A673 (cell line): ENCODE data around the gene CYYR1.

Experiments
- EZH2 ChIP-seq: fragments of 200-600 bp; sonication (generic); IDR thresholded peaks from 2 replicates; pipeline ENCODE4 v1.6.1; 2017; ENCODE audit warnings: borderline replicate concordance, low read depth, mild to moderate bottlenecking, mixed read lengths, antibody characterized with exemption, low read length; ENCODE audit not compliant: poor library complexity, severe bottlenecking
- TF ChIP-seq, protein P1 (sequence below): fragments of 300-800, 200-600 bp; sonication (generic); conservative IDR thresholded peaks from 2 replicates; pipeline ENCODE4 v1.5.1; 2017; ENCODE audit warnings: low read depth, mild to moderate bottlenecking, antibody characterized with exemption, low read length, moderate library complexity, mixed read lengths

DNA sequence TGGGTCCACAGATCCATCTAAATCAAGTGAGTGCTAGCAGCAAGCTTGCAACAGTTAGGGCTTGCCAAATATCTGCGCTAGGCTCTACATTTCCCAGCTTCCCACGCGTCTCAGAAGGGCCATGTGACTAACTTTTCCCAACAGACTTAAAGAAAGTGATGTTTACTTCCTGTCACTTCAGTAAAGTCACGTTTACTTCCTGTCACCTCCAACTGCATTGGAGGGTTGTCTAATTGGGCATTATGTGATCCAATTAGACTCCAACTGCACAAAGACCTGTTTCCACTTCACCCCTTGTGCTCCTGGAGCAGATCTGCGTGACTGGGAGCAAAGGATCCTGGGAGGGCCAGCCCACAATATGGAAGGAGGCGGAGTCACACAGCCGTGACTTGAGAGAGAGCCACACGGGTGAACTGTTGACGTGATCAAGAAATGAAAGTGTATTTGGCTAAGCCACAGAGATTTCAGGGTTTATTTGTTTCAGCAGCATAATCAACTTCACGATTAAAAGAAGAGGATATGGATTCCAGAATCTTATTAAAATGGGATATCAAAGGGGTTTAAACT lies 77.7 kb downstream of the CYYR1 start:
- no peak for TF ChIP-seq EZH2
- TF ChIP-seq, protein P1, sequence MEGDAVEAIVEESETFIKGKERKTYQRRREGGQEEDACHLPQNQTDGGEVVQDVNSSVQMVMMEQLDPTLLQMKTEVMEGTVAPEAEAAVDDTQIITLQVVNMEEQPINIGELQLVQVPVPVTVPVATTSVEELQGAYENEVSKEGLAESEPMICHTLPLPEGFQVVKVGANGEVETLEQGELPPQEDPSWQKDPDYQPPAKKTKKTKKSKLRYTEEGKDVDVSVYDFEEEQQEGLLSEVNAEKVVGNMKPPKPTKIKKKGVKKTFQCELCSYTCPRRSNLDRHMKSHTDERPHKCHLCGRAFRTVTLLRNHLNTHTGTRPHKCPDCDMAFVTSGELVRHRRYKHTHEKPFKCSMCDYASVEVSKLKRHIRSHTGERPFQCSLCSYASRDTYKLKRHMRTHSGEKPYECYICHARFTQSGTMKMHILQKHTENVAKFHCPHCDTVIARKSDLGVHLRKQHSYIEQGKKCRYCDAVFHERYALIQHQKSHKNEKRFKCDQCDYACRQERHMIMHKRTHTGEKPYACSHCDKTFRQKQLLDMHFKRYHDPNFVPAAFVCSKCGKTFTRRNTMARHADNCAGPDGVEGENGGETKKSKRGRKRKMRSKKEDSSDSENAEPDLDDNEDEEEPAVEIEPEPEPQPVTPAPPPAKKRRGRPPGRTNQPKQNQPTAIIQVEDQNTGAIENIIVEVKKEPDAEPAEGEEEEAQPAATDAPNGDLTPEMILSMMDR, result no peak
